K562 (cell line): ENCODE measurements around the gene KRTAP4-3. TPM values are rescaled to one million over a fixed set of nuclear protein-coding genes. Genes with fewer than 3 reads are reported as not detected.

Experiments used
- ATAC-seq: fragments of 200-7000 bp; cut with Tn5 transposase; 3 replicates; pipeline ENCODE4 v1.9.1; 2020; ENCODE audit warnings: moderate library complexity
- BruUV-seq: library from RNA; stranded (reverse); fragments of 400-500 nt; replicated peaks from 2 replicates; lab custom pipeline; 2021; lab: Mats Ljungman, UMichigan
- CTCF ChIA-PET: fragments of 300-600 bp; formaldehyde crosslinking; extraction: SDS; loops from one replicate; lab custom pipeline; 2021; ENCODE audit warnings: low intra/inter-chr PET ratio; lab: Yijun Ruan, JAX
- POLR2A ChIA-PET: fragments of 300-600, 350-650 bp; sonication (Branson Sonifier 250); formaldehyde crosslinking; extraction: SDS; loops from one replicate; lab custom pipeline; 2021; ENCODE audit warnings: antibody characterized with exemption, inconsistent platforms; lab: Yijun Ruan, JAX
- DNase-seq, 4 experiments: peaks; one replicate each; pipeline versions ENCODE4 v3.0.0 to v3.0.0-alpha.2; 2011 to 2018; ENCODE audit warnings: low spot score in 3 of 4, mixed read lengths in 3 of 4; ENCODE audit errors: extremely low read depth in 1 of 4
- FAIRE-seq: peaks from 2 replicates; lab custom pipeline; 2011; peaks lifted over from hg19 to GRCh38; lab: Jason Lieb, UNC
- H2AFZ ChIP-seq: 2 replicates; pipeline ENCODE4 v1.6.0; 2011; ENCODE audit warnings: low read depth, low read length, control low read depth, inconsistent platforms
- H3K27ac ChIP-seq: fragments of 200-600 bp; 3 replicates; pipeline ENCODE4 v1.8.0; 2011; ENCODE audit warnings: low read depth, mild to moderate bottlenecking, control low read depth, inconsistent platforms, low read length, moderate library complexity, mixed read lengths; ENCODE audit errors: extremely low read depth
- H3K27me3 ChIP-seq, 2 experiments: fragments of 300-600 bp in 1 of 2; 2 replicates in 1 of 2; 3 replicates in 1 of 2; pipeline versions ENCODE4 v1.6.0 to v1.8.0; 2011; ENCODE audit warnings: inconsistent platforms in 2 of 2, low read length in 2 of 2, mild to moderate bottlenecking in 1 of 2, mixed read lengths in 1 of 2, moderate library complexity in 1 of 2; ENCODE audit not compliant: control insufficient read depth in 2 of 2, insufficient read depth in 2 of 2
- H3K36me3 ChIP-seq: fragments of 300-600 bp; 3 replicates; pipeline ENCODE4 v1.8.0; 2011; ENCODE audit warnings: mild to moderate bottlenecking, low read length, inconsistent platforms; ENCODE audit not compliant: control insufficient read depth, insufficient read depth
- H3K4me1 ChIP-seq, 2 experiments: fragments of 200-600 bp in 1 of 2; replicated peaks in 1 of 2; 2 replicates in 1 of 2; 3 replicates in 1 of 2; pipeline versions ENCODE4 v1.5.1 to v1.8.0; 2011; ENCODE audit warnings: inconsistent platforms in 2 of 2, low read length in 2 of 2, mild to moderate bottlenecking in 1 of 2, mixed read lengths in 1 of 2, moderate library complexity in 1 of 2; ENCODE audit not compliant: control insufficient read depth in 2 of 2, insufficient read depth in 2 of 2
- H3K4me2 ChIP-seq: 2 replicates; pipeline ENCODE4 v1.6.1; 2011; ENCODE audit warnings: low read length, control low read depth, inconsistent platforms, mixed read lengths; ENCODE audit not compliant: insufficient read depth
- H3K4me3 ChIP-seq: fragments of 200-600 bp; sonication (generic), shearing (Covaris generic); 2 replicates; pipeline ENCODE4 v1.5.1; 2016; ENCODE audit warnings: control low read depth, inconsistent platforms
- H3K79me2 ChIP-seq: fragments of 200-600 bp; 3 replicates; pipeline ENCODE4 v1.8.0; 2011; ENCODE audit warnings: low read length, inconsistent platforms; ENCODE audit not compliant: control insufficient read depth, insufficient read depth
- H3K9ac ChIP-seq, 2 experiments: 2 replicates each; pipeline versions ENCODE4 v1.6.0 to v1.6.1; 2011; ENCODE audit warnings: low read depth in 2 of 2, low read length in 2 of 2, control low read depth in 1 of 2, inconsistent platforms in 1 of 2, mild to moderate bottlenecking in 1 of 2, mixed read lengths in 1 of 2; ENCODE audit not compliant: insufficient read depth in 1 of 2
- H3K9me1 ChIP-seq: one replicate; pipeline ENCODE4 v1.6.0; 2011; ENCODE audit warnings: inconsistent platforms, mild to moderate bottlenecking, low read length, moderate library complexity; ENCODE audit not compliant: control insufficient read depth, insufficient read depth
- H3K9me3 ChIP-seq: replicated peaks from 2 replicates; pipeline ENCODE4 v1.5.1; 2011; ENCODE audit warnings: low read depth, low read length, inconsistent platforms; ENCODE audit not compliant: control insufficient read depth, insufficient read depth
- H4K20me1 ChIP-seq: replicated peaks from 2 replicates; pipeline ENCODE4 v1.6.1; 2011; ENCODE audit warnings: low read length, inconsistent platforms, mixed read lengths; ENCODE audit not compliant: control insufficient read depth, insufficient read depth
- ARID1B ChIP-seq: fragments of 450-650 bp; IDR thresholded peaks from 2 replicates; pipeline ENCODE4 v1.6.1; 2016; ENCODE audit warnings: antibody characterized with exemption, mild to moderate bottlenecking, inconsistent platforms
- CHCHD3 ChIP-seq: fragments of 250-450 bp; sonication (Bioruptor Pico); IDR thresholded peaks from 2 replicates; pipeline ENCODE4 v2.1.2; 2022; ENCODE audit warnings: mild to moderate bottlenecking
- HNRNPL ChIP-seq: fragments of 200-400 bp; formaldehyde crosslinking; IDR thresholded peaks from 2 replicates; pipeline ENCODE4 v1.6.1; 2017; ENCODE audit warnings: low read depth, mild to moderate bottlenecking, low read length
- KAT2B ChIP-seq: IDR thresholded peaks from one replicate; pipeline ENCODE4 v1.6.1; 2012; ENCODE audit warnings: low read depth, mild to moderate bottlenecking, control low read depth, inconsistent platforms, low read length, moderate library complexity
- YY1 ChIP-seq, 3 experiments: IDR thresholded peaks; 2 replicates each; pipeline ENCODE4 v1.6.1; 2011; ENCODE audit warnings: low read length in 2 of 3, mild to moderate bottlenecking in 2 of 3, moderate library complexity in 2 of 3, borderline replicate concordance in 1 of 3, control low read depth in 1 of 3, low read depth in 1 of 3; ENCODE audit not compliant: insufficient read depth in 3 of 3, insufficient replicate concordance in 2 of 3, control insufficient read depth in 1 of 3, insufficient read length in 1 of 3; ENCODE audit errors: extremely low read depth in 1 of 3
- ZNF133 ChIP-seq: fragments of 250-450 bp; sonication (Bioruptor Pico); IDR thresholded peaks from 2 replicates; pipeline ENCODE4 v1.4.0; 2020; ENCODE audit warnings: mild to moderate bottlenecking
- ZNF165 ChIP-seq: fragments of 250-450 bp; sonication (Bioruptor Pico); IDR thresholded peaks from 2 replicates; pipeline ENCODE4 v1.4.0; 2020; ENCODE audit warnings: borderline replicate concordance
- ZNF583 ChIP-seq: fragments of 250-450 bp; sonication (Bioruptor Pico); IDR thresholded peaks from 2 replicates; pipeline ENCODE4 v1.4.0; 2020
- ZNF584 ChIP-seq: fragments of 200-800 bp; sonication (Bioruptor generic); IDR thresholded peaks from 2 replicates; pipeline ENCODE4 v1.6.1; 2016; ENCODE audit warnings: low read depth, mild to moderate bottlenecking, missing genetic modification characterization, missing compliant biosample characterization
- ZNF589 ChIP-seq: fragments of 200-800 bp; sonication (Bioruptor generic); IDR thresholded peaks from 2 replicates; pipeline ENCODE4 v1.6.1; 2016; ENCODE audit warnings: low read depth, missing genetic modification characterization, missing compliant biosample characterization
- WGBS: fragments of 100-300 bp; shearing (Covaris generic); methylation state at CpG from one replicate; pipeline ENCODE4 v1.1.6; 2016; ENCODE audit warnings: low coverage, mixed read lengths; ENCODE audit not compliant: insufficient coverage; ENCODE audit errors: missing lambda C conversion rate; 5-methylcytosine and 5-hydroxymethylcytosine counted together
- in situ Hi-C: fragments of 300-500 bp; cut with MboI; formaldehyde crosslinking; loops from 4 replicates; pipeline ENCODE4 v1.15.0; 2018; ENCODE audit warnings: inconsistent platforms, mixed read lengths
- intact Hi-C: fragments of 100-400 bp; cut with micrococcal nuclease; formaldehyde crosslinking; loops from 2 replicates; pipeline ENCODE4 v1.14.2; 2022
- polyA plus RNA-seq, 8 experiments: library from polyadenylated mRNA; depleted of rRNA in 4 of 8; stranded (reverse) in 5 of 8; unstranded in 3 of 8; fragments of >200 nt; fragmentation: Nextera tagmentation in 2 of 8; fragmentation: Illumina TruSeq in 1 of 8; extraction: Ambion mirVana in 2 of 8; extraction: Trizol in 1 of 8; gene quantifications; 2 replicates each; pipeline versions ENCODE4 v1.2.1 to v1.2.3, GENCODE V29; 2011 to 2014; ENCODE audit warnings: inconsistent platforms in 1 of 8, missing spikeins in 1 of 8
- total RNA-seq, 7 experiments: library from RNA; depleted of rRNA in 6 of 7; stranded (reverse); fragments of >200 nt in 6 of 7; fragmentation: Illumina TruSeq in 2 of 7; extraction: Trizol in 2 of 7; gene quantifications; 2 replicates each; pipeline versions ENCODE4 v1.2.1 to v1.2.3, GENCODE V29; 2011 to 2021; ENCODE audit warnings: low replicate concordance in 1 of 7
- TF ChIP-seq, protein P1 (sequence below): sonication (generic); formaldehyde crosslinking; IDR thresholded peaks from 2 replicates; pipeline ENCODE4 v1.8.1; 2023; ENCODE audit warnings: mild to moderate bottlenecking, missing genetic modification reagents
- TF ChIP-seq, protein P2 (sequence below): fragments of 450-650 bp; IDR thresholded peaks from 2 replicates; pipeline ENCODE4 v1.7.0; 2016; ENCODE audit warnings: borderline replicate concordance
- TF ChIP-seq, protein P3 (sequence below): sonication (generic); formaldehyde crosslinking; IDR thresholded peaks from 2 replicates; pipeline ENCODE4 v1.8.1; 2023; ENCODE audit warnings: missing genetic modification reagents, mild to moderate bottlenecking, borderline replicate concordance

Gene KRTAP4-3
- total and polyA plus RNA-seq, 9 of the 15 experiments (the other 6 are each of a cell fraction or from before 2014, with no cell fraction given), result not detected

DNA sequence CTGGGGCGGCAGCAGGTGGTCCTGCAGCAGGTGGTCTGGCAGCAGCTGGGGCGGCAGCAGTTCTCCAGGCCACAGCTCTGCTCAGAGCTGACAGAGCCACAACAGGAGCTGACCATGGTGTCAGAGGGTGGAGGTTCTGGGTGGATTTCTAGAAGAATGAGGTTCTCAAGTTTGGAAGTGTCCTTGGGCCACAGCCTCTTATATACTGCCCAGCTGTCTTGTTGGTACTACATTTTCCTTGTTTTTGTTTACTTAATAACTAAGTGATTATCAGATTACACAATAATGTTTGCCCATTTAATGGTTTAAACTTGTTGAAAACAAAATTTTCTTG is 18.4 kb downstream of the KRTAP4-3 start, which contains the start of gene KRTAP4-5:
Gene KRTAP4-5, minus strand, starts transcription at position 174 of the 334 bp plus-strand sequence. Its CDS starts 58 bp downstream, at position 116.
- no TSS peak for BruUV-seq
- CTCF ChIA-PET, result no interaction called here
- no peaks in the 10 kb centered on the region for H3K4me1 ChIP-seq

More for the DNA sequence above, 18.4 kb downstream of the KRTAP4-3 start, which contains the start of gene KRTAP4-5:
- WGBS, result 0% methylated on average over 2 of the region's 2 CpGs
- FAIRE-seq (no peak), DNase-seq (no peak), ATAC-seq (no peak)
- in situ Hi-C loops (no loop called here), intact Hi-C loops (no loop called here)
- Histone ChIP-seq H3K9me1 (no peaks in the 10 kb centered on the region), H3K27ac (no peak within 1 kb of the TSS), H2AFZ (no peak within 1 kb of the TSS), H3K27me3 (no peaks in the 10 kb centered on the region; a peak in 1 of 5 replicates), H3K36me3 (no peaks in the 10 kb centered on the region), H3K79me2 (no peaks in the 10 kb centered on the region), H4K20me1 (no peaks in the 10 kb centered on the region), H3K4me3 (no peak within 1 kb of the TSS), H3K4me2 (no peak within 1 kb of the TSS), H3K9me3 (no peaks in the 10 kb centered on the region), H3K9ac (no peak within 1 kb of the TSS)
- TF ChIP-seq HNRNPL, result no peak
- TF ChIP-seq, protein P1, sequence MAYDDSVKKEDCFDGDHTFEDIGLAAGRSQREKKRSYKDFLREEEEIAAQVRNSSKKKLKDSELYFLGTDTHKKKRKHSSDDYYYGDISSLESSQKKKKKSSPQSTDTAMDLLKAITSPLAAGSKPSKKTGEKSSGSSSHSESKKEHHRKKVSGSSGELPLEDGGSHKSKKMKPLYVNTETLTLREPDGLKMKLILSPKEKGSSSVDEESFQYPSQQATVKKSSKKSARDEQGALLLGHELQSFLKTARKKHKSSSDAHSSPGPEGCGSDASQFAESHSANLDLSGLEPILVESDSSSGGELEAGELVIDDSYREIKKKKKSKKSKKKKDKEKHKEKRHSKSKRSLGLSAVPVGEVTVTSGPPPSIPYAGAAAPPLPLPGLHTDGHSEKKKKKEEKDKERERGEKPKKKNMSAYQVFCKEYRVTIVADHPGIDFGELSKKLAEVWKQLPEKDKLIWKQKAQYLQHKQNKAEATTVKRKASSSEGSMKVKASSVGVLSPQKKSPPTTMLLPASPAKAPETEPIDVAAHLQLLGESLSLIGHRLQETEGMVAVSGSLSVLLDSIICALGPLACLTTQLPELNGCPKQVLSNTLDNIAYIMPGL (CRISPR knock-in tag), result no peak
- TF ChIP-seq, protein P2, sequence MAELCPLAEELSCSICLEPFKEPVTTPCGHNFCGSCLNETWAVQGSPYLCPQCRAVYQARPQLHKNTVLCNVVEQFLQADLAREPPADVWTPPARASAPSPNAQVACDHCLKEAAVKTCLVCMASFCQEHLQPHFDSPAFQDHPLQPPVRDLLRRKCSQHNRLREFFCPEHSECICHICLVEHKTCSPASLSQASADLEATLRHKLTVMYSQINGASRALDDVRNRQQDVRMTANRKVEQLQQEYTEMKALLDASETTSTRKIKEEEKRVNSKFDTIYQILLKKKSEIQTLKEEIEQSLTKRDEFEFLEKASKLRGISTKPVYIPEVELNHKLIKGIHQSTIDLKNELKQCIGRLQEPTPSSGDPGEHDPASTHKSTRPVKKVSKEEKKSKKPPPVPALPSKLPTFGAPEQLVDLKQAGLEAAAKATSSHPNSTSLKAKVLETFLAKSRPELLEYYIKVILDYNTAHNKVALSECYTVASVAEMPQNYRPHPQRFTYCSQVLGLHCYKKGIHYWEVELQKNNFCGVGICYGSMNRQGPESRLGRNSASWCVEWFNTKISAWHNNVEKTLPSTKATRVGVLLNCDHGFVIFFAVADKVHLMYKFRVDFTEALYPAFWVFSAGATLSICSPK, result no peak
- TF ChIP-seq KAT2B, result no peak
- TF ChIP-seq ZNF133, result no peak
- TF ChIP-seq YY1 (IDR thresholded peaks at IDR 0.05; ENCODE audit: borderline replicate concordance in 1 of 3, control insufficient read depth in 1 of 3, extremely low read depth in 1 of 3, insufficient read depth in 3 of 3, insufficient read length in 1 of 3, insufficient replicate concordance in 2 of 3, low read depth in 1 of 3, low read length in 2 of 3), result no peak
- TF ChIP-seq, protein P3, sequence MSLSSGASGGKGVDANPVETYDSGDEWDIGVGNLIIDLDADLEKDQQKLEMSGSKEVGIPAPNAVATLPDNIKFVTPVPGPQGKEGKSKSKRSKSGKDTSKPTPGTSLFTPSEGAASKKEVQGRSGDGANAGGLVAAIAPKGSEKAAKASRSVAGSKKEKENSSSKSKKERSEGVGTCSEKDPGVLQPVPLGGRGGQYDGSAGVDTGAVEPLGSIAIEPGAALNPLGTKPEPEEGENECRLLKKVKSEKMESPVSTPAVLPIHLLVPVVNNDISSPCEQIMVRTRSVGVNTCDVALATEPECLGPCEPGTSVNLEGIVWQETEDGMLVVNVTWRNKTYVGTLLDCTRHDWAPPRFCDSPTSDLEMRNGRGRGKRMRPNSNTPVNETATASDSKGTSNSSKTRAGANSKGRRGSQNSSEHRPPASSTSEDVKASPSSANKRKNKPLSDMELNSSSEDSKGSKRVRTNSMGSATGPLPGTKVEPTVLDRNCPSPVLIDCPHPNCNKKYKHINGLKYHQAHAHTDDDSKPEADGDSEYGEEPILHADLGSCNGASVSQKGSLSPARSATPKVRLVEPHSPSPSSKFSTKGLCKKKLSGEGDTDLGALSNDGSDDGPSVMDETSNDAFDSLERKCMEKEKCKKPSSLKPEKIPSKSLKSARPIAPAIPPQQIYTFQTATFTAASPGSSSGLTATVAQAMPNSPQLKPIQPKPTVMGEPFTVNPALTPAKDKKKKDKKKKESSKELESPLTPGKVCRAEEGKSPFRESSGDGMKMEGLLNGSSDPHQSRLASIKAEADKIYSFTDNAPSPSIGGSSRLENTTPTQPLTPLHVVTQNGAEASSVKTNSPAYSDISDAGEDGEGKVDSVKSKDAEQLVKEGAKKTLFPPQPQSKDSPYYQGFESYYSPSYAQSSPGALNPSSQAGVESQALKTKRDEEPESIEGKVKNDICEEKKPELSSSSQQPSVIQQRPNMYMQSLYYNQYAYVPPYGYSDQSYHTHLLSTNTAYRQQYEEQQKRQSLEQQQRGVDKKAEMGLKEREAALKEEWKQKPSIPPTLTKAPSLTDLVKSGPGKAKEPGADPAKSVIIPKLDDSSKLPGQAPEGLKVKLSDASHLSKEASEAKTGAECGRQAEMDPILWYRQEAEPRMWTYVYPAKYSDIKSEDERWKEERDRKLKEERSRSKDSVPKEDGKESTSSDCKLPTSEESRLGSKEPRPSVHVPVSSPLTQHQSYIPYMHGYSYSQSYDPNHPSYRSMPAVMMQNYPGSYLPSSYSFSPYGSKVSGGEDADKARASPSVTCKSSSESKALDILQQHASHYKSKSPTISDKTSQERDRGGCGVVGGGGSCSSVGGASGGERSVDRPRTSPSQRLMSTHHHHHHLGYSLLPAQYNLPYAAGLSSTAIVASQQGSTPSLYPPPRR (CRISPR knock-in tag), result no peak
- no peak for TF ChIP-seq CHCHD3 (CRISPR knock-in tag)
- no peak for TF ChIP-seq ZNF165
- TF ChIP-seq ZNF589, result no peak
- no peak for TF ChIP-seq ARID1B
- TF ChIP-seq ZNF584, result no peak
- TF ChIP-seq ZNF583 (CRISPR knock-in tag), result no peak
- POLR2A ChIA-PET, result no interaction called here
